Panc1 (cell line): ENCODE results near the gene ASNSD1.

Experiments used
- POLR2AphosphoS5 ChIP-seq: IDR thresholded peaks from 2 replicates; pipeline ENCODE4 v1.6.1; 2012; ENCODE audit warnings: mild to moderate bottlenecking, low read depth, low read length, moderate library complexity
- TCF7L2 ChIP-seq: IDR thresholded peaks from 2 replicates; pipeline ENCODE4 v1.6.1; 2011; ENCODE audit warnings: mild to moderate bottlenecking, low read depth, low read length, inconsistent platforms
- TF ChIP-seq, protein P1 (sequence below): fragments of 450-650 bp; IDR thresholded peaks from 2 replicates; pipeline ENCODE4 v1.5.1; 2017; ENCODE audit warnings: mild to moderate bottlenecking
- TF ChIP-seq, protein P2 (sequence below), 2 experiments: IDR thresholded peaks; 2 replicates each; pipeline ENCODE4 v1.6.1; 2011 to 2012; ENCODE audit warnings: low read depth in 2 of 2, control low read depth in 1 of 2, low read length in 1 of 2, mild to moderate bottlenecking in 1 of 2, moderate library complexity in 1 of 2; ENCODE audit not compliant: insufficient read depth in 1 of 2

DNA sequence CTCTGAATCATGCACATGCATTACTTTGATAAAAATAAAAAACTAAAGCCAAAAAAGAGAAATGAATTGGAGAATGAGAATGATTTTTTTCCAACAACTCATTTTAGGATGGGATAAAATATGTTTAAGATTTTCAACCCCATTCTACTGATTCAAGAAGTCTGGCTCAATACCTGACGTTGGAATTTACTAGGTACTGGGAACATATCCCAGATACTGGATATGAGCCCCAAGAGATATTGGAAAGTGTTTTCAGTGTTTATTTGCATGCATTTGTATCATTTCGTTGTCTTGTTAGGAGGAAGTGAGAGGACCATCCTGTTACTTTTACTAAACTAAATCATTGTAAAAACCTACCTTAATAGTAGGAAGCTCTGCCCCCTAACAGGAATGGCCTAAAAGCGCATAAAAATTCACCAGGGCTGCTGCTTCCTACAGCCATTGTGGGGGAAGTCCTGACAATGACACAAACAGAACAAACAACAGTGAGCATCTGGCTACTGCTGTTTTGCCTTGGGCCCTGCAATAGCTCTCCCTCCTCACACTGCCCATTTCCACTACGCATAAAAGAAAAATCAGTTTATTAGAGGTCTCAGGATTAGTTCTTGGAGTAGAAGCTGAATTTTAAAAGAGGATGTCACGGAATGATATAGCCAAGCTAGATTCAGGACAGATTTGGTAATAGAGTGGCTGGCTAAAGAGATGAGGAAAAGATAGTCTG is 48.4 kb downstream of the ASNSD1 start:
- TF ChIP-seq, protein P1, sequence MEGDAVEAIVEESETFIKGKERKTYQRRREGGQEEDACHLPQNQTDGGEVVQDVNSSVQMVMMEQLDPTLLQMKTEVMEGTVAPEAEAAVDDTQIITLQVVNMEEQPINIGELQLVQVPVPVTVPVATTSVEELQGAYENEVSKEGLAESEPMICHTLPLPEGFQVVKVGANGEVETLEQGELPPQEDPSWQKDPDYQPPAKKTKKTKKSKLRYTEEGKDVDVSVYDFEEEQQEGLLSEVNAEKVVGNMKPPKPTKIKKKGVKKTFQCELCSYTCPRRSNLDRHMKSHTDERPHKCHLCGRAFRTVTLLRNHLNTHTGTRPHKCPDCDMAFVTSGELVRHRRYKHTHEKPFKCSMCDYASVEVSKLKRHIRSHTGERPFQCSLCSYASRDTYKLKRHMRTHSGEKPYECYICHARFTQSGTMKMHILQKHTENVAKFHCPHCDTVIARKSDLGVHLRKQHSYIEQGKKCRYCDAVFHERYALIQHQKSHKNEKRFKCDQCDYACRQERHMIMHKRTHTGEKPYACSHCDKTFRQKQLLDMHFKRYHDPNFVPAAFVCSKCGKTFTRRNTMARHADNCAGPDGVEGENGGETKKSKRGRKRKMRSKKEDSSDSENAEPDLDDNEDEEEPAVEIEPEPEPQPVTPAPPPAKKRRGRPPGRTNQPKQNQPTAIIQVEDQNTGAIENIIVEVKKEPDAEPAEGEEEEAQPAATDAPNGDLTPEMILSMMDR: no peak
- TF ChIP-seq POLR2AphosphoS5: no peak
- TF ChIP-seq TCF7L2: no peak
- TF ChIP-seq, protein P2, sequence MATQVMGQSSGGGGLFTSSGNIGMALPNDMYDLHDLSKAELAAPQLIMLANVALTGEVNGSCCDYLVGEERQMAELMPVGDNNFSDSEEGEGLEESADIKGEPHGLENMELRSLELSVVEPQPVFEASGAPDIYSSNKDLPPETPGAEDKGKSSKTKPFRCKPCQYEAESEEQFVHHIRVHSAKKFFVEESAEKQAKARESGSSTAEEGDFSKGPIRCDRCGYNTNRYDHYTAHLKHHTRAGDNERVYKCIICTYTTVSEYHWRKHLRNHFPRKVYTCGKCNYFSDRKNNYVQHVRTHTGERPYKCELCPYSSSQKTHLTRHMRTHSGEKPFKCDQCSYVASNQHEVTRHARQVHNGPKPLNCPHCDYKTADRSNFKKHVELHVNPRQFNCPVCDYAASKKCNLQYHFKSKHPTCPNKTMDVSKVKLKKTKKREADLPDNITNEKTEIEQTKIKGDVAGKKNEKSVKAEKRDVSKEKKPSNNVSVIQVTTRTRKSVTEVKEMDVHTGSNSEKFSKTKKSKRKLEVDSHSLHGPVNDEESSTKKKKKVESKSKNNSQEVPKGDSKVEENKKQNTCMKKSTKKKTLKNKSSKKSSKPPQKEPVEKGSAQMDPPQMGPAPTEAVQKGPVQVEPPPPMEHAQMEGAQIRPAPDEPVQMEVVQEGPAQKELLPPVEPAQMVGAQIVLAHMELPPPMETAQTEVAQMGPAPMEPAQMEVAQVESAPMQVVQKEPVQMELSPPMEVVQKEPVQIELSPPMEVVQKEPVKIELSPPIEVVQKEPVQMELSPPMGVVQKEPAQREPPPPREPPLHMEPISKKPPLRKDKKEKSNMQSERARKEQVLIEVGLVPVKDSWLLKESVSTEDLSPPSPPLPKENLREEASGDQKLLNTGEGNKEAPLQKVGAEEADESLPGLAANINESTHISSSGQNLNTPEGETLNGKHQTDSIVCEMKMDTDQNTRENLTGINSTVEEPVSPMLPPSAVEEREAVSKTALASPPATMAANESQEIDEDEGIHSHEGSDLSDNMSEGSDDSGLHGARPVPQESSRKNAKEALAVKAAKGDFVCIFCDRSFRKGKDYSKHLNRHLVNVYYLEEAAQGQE (IDR thresholded peaks at IDR 0.05; ENCODE audit: insufficient read depth in 1 of 2, low read depth in 2 of 2, low read length in 1 of 2): no peak
